ENCODE data around the gene FGF14. TPM values are rescaled to one million over a fixed set of nuclear protein-coding genes. Genes with fewer than 3 reads are reported as not detected.

The FGF14 gene
- total RNA-seq, 2 donors from 2014 or later, result 0.14 TPM

DNA sequence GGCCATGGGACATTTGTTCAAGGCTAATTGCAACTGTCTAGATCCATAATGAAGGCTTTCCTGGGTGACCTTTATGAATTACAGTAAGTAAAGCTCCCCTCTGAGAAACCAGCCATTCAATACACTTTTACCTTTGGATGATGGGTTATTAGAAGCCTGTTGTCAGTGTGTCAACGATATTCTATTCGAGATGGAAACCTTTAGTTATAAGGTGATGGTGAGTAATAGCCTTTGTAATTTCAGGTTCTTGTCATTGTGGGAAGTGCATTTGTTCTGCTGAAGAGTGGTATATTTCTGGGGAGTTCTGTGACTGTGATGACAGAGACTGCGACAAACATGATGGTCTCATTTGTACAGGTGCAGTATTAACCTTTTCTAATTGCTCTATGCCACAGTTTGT, 687.7 kb downstream of the FGF14 start:
- Histone ChIP-seq H3K36me3 (peaks cover 9% of the 10 kb centered on the region), H3K27me3 (replicated peaks; ENCODE audit: insufficient read depth) (no peaks in the 10 kb centered on the region), H3K9me3 (no peaks in the 10 kb centered on the region), H3K4me3 (no peak overlapping the region), H3K27ac (no peak overlapping the region), H3K4me1 (ENCODE audit: control insufficient read depth in 1 of 2, low read depth in 2 of 2) (peaks cover 3 to 11% of the 10 kb centered on the region in 2 donors)
- ATAC-seq (ENCODE audit: insufficient number of reproducible peaks, low FRiP score, low read depth) (no peak), DNase-seq (ENCODE audit: low spot score) (no peak)
- no peak for TF ChIP-seq CTCF (IDR thresholded peaks at IDR 0.05)

GRCh38 chr13:101712026-101712348, 689.9 kb downstream of the FGF14 start:
- peaks cover 0 to 4% of the 10 kb centered on the region in 2 donors for H3K4me1 ChIP-seq (ENCODE audit: control insufficient read depth in 1 of 2, low read depth in 2 of 2)
- DNase-seq (ENCODE audit: low spot score) (no peak), ATAC-seq (ENCODE audit: insufficient number of reproducible peaks, low FRiP score, low read depth) (no peak)
- H3K4me3 ChIP-seq, result no peak overlapping the region
- H3K27me3 ChIP-seq (replicated peaks; ENCODE audit: insufficient read depth), result no peaks in the 10 kb centered on the region
- H3K36me3 ChIP-seq, result peaks cover 19% of the 10 kb centered on the region
- TF ChIP-seq CTCF (IDR thresholded peaks at IDR 0.05), result no peak
- H3K27ac ChIP-seq, result no peak overlapping the region
- H3K9me3 ChIP-seq, result no peaks in the 10 kb centered on the region

DNA sequence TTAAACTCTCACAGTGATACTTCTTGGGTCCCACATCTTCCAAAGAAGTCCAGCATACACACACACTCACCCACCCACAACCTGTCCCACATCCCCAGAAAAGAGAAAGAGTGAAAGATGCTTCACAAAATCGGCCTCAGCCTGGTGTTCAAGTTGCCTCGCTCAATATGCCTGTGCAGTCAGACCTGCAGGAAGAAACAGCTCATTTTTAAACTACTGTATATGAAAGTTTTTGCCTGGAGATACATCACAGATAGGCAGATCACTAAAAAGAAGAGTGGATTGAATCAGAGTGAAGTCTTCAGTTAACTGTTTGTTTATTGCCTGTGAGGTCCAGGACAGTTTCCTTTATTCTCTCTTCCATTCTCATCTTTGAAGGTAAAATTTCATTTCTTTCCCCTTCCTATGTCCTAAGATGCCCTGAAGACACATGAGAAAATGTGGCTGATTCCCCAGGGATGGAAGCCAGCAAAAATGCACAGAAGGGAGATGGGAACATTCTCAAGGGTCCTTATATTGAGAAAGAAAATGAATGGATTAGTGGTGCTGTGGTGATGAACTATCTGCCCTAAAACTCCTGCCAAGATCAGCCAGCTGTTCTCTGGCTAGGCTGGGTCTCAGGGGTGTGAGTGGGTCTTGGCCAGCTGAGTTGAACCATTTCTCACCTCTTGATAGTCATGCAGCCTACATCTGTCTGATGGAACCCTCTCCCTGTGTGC, 690.4 kb downstream of the FGF14 start:
- H3K27ac ChIP-seq, result no peak overlapping the region

GRCh38 chr13:101709952-101710351, 691.9 kb downstream of the FGF14 start:
- DNase-seq (ENCODE audit: low spot score) (no peak), ATAC-seq (ENCODE audit: insufficient number of reproducible peaks, low FRiP score, low read depth) (no peak)
- no peak overlapping the region for H3K4me3 ChIP-seq
- no peaks in the 10 kb centered on the region for H3K27me3 ChIP-seq (replicated peaks; ENCODE audit: insufficient read depth)
- no peaks in the 10 kb centered on the region for H3K9me3 ChIP-seq
- H3K36me3 ChIP-seq, result peaks cover 22% of the 10 kb centered on the region
- no peak for TF ChIP-seq CTCF (IDR thresholded peaks at IDR 0.05)
- H3K4me1 ChIP-seq (ENCODE audit: control insufficient read depth in 1 of 2, low read depth in 2 of 2), result peaks cover 0 to 4% of the 10 kb centered on the region in 2 donors
- no peak overlapping the region for H3K27ac ChIP-seq

More for the DNA sequence above, 690.4 kb downstream of the FGF14 start:
- Histone ChIP-seq H3K27me3 (replicated peaks; ENCODE audit: insufficient read depth) (no peaks in the 10 kb centered on the region), H3K36me3 (peaks cover 24% of the 10 kb centered on the region), H3K9me3 (no peaks in the 10 kb centered on the region), H3K4me1 (ENCODE audit: control insufficient read depth in 1 of 2, low read depth in 2 of 2) (peaks cover 0 to 4% of the 10 kb centered on the region in 2 donors), H3K4me3 (no peak overlapping the region)
- ATAC-seq (ENCODE audit: insufficient number of reproducible peaks, low FRiP score, low read depth) (no peak), DNase-seq (ENCODE audit: low spot score) (no peak)
- TF ChIP-seq CTCF (IDR thresholded peaks at IDR 0.05), result no peak

- Histone ChIP-seq H3K36me3 (peaks cover 15% of the 10 kb centered on the region), H3K4me3 (no peak overlapping the region), H3K27ac (no peak overlapping the region), H3K4me1 (ENCODE audit: control insufficient read depth in 1 of 2, low read depth in 2 of 2) (peaks cover 0 to 4% of the 10 kb centered on the region in 2 donors), H3K9me3 (no peaks in the 10 kb centered on the region), H3K27me3 (replicated peaks; ENCODE audit: insufficient read depth) (no peaks in the 10 kb centered on the region)
- ATAC-seq (ENCODE audit: insufficient number of reproducible peaks, low FRiP score, low read depth) (no peak), DNase-seq (ENCODE audit: low spot score) (no peak)
- TF ChIP-seq CTCF (IDR thresholded peaks at IDR 0.05), result no peak
Observed at GRCh38 chr13:101708115-101708514, 693.7 kb downstream of the FGF14 start.
